GM19452 (cell line): Measurements from ENCODE around the gene ATP5PO.

ENCODE experiments used
- ATAC-seq: cut with Tn5 transposase; IDR thresholded peaks from one replicate; pipeline ENCODE4 v1.9.1; 2021; ENCODE audit not compliant: unreplicated experiment

Gene ATP5PO, protein sequence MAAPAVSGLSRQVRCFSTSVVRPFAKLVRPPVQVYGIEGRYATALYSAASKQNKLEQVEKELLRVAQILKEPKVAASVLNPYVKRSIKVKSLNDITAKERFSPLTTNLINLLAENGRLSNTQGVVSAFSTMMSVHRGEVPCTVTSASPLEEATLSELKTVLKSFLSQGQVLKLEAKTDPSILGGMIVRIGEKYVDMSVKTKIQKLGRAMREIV

GRCh38 chr21:33915368-33916199 is at the start of gene ATP5PO:
Gene ATP5PO (minus strand): TSS chr21:33915804. CDS start chr21:33915763, 41 bp downstream.
- ATAC-seq, result peak; percentile 97

DNA sequence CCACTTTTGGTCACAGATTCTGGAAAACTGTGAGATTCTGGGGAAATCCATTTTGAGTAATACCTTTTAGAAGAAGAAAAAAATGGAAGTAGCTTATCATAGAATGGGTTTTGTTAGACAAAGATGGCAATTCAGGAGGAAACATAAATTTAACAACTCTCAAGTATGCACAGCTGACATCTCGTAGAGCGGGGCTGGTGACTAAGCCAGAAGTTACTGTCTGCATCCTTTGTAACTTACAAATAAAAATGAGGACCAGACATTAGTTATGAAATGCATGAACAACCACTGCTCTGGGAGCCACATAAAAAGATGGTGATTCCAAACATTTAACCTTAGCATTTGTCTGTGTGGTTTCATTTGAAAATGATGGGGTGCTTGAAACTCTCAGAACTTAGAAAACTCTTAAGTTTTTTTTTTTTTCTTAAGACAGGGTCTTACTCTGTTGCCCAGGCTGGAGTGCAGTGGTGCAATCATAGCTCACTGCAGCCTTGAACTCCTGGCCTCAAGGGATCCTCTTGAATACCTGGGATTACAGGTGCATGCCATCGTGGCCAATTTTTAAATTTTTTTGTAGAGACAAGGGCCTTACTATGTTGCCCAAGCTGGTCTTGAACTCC is 49.2 kb upstream of the ATP5PO start:
- no peak for ATAC-seq

GRCh38 chr21:33963848-33964555 is 48.4 kb upstream of the ATP5PO start:
- ATAC-seq, result no peak

GRCh38 chr21:33962290-33962689 is 46.7 kb upstream of the ATP5PO start:
- ATAC-seq, result no peak

DNA sequence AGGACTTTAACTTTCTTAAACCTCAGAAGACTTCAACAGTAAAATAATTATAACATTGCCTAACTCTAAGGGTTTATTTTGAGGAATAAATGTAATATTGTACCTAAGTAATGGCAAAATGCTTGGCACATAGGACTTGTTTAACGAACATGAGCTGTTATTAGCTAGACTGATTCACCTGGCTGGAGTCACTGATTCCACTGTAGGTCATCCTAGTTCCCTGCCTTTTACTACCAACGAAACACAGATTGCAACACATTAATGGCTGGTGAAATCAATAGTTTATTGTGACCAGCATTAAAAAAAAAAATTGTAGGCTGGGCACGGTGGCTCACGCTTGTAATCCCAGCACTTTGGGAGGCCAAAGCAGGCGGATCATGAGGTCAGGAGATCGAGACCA is 45.5 kb upstream of the ATP5PO start:
- ATAC-seq, result no peak

DNA sequence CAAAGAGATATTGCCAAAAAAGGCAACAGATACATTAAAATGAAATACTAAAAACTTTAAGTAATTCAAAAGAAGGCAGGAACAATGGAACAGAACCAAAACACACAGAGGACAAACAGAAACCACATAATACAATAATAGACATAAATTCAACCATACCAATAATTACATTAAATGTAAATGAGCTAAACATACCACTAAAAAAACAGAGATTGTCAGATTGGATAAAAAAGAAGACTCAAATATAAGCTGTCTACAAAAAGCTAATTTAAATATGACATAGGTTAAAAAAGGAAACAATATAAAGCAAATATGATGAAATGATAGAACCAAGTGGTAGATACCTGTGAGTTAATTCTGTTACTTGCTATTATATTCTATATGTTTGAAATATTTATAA is 44.1 kb upstream of the ATP5PO start:
- no peak for ATAC-seq

DNA sequence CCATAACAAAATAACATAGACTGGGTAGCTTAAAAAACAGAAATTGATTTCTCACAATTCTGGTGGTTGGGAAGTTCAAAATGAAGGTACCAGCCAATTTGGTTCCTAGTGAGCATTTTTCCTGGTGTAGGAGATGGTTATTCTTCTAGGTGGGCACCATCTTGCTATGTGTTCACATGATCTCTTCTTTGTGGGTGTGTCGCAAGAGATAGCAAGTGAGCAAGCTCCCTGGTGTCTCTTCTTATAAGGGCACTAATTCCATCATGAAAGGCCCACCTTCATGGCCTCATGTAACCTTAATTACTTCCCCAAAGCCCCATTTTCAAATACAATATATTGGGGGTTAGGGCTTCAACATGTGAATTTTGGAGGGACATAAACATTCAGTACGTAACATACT is 38.8 kb upstream of the ATP5PO start:
- ATAC-seq, result no peak

DNA sequence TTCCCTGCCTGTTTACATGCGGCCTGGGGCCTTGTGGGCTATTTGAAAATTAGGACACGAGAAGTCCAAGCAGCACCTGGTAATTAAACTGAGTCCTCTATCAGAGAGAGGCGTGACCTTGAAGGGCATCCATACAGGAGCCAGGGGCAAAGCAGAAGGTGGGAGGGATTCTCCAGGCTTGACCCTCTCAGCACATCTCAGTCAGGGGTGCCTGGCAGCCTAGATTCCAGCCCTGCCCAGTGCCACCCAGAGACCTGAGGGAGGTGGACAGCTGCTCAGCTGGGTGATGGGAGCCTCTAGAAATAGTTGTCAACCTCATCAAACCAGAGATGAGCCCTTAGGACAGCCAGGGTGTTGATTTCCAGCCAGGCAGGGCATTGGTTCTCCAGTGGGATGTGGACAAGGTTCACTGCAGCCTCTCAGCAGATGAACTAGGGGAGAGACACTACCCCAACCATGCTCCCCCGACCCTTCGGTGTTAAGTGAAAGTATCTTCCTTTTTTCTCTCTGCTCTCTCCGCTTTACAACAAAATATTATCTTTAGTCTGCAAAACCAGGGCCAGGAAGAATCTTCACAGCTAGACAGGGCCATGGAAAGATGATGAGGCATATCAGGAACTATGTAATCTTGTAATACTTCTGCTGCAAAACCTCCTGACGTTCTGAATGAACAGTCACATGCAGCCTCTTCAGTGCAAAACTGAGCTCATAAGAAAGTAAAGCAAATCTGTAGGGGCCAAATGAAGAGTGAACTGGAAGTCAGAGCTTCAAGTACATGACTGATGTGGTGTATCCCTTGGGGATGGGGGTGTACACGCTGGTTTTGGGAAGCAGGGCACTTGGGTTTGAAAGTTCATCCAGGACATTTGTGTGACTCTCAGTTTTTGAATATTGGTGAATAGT is 35.9 kb upstream of the ATP5PO start:
- ATAC-seq, result no peak

- no peak for ATAC-seq
Observed at GRCh38 chr21:33950431-33951079, 35.0 kb upstream of the ATP5PO start.

DNA sequence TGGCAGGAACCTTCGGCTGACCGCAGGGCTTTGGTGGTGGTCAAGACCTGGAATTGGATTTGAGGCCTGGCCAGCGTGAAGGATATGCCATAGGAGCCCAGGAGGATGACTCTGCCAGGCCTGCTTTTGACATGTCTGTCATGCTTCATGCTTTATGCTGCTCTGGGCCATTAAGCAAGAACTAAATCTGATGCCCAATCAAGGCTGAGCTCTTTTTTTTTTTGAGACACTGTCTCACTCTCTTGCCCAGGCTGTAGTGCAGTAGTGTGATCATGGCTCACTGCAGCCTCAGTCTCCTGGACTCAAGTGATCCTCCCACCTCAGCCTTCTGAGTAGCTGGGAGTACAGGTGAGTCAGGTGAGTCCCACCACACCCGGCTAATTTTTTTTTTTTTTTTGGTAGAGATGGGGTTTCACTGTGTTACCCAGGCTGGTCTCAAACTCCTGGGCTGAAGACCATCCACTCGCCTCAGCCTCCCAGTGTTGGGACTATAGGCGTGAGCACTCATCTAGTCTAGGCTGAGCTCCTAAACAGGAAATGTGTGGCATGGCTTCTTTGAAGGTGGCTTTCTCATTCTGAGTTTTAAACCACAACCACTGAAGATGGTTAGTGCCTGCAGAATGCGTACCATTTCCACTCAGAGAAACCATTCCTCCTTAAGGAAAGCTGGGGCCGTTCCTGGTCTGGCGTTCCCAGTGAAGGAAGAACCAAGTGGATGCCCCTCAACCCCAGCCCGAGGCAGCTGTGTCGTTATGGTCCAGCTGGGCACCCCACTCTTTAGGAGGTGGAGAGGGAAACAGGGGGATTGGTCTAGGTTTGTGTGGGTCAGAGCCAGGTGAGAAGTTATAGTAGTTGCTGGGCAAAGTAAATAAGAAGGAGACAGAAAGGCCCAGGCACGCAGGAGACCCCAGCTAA is 34.2 kb upstream of the ATP5PO start:
- peak; percentile 38 for ATAC-seq

GRCh38 chr21:33948951-33949444 is 33.4 kb upstream of the ATP5PO start:
- no peak for ATAC-seq

GRCh38 chr21:33948096-33948950 is 32.7 kb upstream of the ATP5PO start:
- ATAC-seq, result peak; percentile 51

- peak; percentile 51 for ATAC-seq
Observed at GRCh38 chr21:33947451-33948095, 32.0 kb upstream of the ATP5PO start.

DNA sequence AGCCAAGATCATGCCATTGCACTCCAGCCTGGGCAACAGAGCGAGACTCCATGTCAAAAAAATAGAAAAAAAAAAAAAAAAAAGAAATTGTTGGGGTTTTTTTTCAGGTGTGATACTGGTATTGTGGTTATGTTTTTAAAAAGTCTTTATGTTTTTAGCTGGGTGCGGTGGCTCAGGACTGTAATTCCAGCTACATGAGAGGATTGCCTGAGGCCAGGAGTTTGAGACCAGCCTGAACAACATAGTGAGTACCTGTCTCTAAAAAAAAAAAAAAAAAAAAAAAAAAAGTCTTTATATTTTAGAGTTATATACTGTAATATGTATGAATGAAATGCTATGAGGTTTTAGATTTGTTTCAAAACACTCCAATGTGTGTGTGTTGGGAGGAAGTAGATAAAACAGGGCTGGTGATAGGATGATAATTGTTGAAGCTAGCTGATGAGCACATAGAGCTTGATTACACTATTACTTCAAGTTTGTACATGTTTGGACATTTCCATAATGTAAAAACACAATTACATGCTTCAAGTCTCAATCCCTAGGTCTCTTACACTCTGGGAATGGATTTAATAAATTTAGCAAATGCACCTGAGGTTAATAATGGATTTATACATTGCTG is 30.2 kb upstream of the ATP5PO start:
- no peak for ATAC-seq

DNA sequence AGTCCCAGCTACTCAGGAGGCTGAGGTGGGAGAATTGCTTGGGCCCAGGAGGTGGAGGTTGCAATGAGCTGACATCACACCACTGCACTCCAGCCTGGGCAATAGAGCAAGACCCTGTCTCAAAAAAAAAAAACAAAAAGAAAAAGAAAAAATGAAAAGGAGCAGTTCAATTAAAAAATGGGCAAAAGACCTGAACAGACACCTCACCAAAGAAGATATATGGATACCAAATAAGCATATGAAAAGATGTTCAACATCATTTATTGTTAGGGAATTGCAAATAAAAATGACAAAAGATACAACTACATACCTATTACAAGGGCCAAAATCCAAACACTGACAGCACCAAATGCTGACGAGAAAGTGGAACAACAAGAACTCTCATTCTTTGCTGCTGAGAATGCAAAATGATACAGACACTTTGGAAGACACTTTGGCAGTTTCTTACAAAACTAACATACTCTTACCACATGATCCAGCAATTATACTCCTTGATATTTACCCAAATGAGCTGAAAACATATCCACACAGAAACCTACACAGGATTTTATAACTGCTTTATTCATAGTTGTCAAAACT is 28.7 kb upstream of the ATP5PO start:
- ATAC-seq, result no peak

DNA sequence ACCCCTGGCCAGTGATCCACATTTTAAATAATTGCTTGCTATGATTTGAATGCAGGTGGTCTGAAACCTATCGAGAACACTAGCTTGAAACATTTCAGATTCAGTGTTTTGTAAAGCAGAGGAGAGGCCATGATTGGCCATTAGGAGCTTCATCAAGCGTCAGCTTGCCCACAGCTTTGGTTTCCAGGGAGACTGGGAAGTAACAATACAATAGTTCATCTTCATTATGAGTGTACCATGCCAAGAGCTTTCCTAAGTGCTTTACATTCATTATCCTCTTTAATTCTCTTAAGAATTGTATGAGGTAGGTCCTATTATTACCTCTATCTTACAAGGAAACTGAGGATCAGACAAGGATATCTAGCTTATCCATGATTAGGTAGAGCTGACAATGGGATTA is 27.7 kb upstream of the ATP5PO start:
- ATAC-seq, result no peak
